Fibroblast of villous mesenchyme (primary cell): ENCODE data around the gene MSH2. TPM values are rescaled to one million over a fixed set of nuclear protein-coding genes. Genes with fewer than 3 reads are reported as not detected.
A peak's percentile ranks its signal among the peaks of the same experiment; 100 is the strongest.
"Not testable (repeated sequence)": the region's sequence is repeated elsewhere in the genome, so short reads cannot be mapped to it uniquely, and the experiment has no call there.

Source experiments
- DNase-seq: peaks from one replicate; pipeline ENCODE4 v3.0.0-alpha.2; 2010; ENCODE audit warnings: low read depth
- H3K4me3 ChIP-seq: 2 replicates; pipeline ENCODE4 v1.5.1; 2011; ENCODE audit warnings: low read depth, mild to moderate bottlenecking, low read length
- CTCF ChIP-seq: IDR thresholded peaks from 2 replicates; pipeline ENCODE4 v1.5.1; 2012; ENCODE audit warnings: low read depth, mild to moderate bottlenecking, low read length; ENCODE audit not compliant: insufficient read depth
- total RNA-seq: library from RNA; depleted of rRNA; stranded (reverse); fragments of >200 nt; gene quantifications from 2 replicates; pipeline ENCODE4 v1.2.3, GENCODE V29; 2012

MSH2 gene
- total RNA-seq, 1 donor, result 22.9 TPM

DNA sequence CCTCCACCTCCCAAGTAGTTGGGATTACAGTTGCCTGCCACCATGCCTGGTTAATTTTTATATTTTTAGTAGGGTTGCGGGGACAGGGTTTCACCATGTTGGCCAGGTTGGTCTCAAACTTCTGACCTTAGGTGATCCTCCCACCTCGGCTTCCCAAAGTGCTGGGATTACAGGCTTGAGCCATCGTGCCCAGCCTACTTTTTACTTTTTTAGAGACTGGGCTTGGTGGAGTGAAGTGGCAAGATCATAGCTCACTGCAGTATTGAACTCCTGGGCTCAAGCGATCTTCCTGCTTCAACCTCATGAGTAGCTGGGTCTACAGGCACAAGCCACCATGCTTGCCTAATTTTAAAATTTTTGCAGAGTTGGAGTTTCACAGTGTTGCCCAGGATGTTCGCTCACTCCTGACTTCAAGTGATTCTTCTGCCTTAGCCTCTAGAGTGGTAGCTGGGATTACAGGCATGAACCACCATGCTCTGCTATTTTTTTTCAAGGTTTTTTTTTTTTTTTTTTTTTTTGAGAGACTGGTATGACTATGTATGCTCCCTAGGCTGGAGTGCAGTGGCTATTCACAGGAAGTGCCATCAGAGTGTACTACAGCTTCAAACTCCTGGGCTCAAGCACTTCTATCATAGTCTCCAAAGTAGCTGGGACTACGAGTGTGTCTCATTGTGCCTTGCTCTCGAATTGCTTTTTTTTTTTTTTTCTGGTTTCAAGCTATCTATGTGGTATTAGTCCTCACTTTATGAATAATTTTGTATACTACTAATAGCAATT is 11.9 kb downstream of the MSH2 start:
- DNase-seq, result no peak
- TF ChIP-seq CTCF, result no peak
- H3K4me3 ChIP-seq, result no peak overlapping the region

GRCh38 chr2:47420214-47420613 is 17.3 kb downstream of the MSH2 start:
- no peak for DNase-seq
- no peak overlapping the region for H3K4me3 ChIP-seq
- TF ChIP-seq CTCF, result no peak

- DNase-seq, H3K4me3 ChIP-seq: not testable (repeated sequence)
These were observed 17.7 kb downstream of the MSH2 start for GRCh38 chr2:47420683-47421082.

DNA sequence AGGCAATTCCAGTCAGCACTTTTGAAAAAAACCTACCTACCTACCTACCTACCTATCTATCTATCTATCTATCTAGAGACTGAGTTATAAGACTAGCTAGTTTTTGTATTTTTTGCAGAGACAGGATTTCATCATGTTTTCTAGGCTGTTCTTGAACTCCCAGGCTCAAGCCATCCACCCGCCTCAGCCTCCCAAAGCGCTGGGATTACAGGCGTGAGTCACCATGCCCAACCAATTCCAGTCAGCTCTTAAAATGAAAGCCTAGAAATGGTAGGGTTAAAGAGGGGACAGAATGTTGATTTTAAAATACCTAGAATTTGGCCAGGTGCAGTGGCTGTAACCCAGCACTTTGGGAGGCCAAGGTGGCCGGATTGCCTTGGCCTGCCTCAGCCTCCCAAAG is 19.1 kb downstream of the MSH2 start:
- H3K4me3 ChIP-seq, result no peak overlapping the region
- TF ChIP-seq CTCF, result no peak
- no peak for DNase-seq

DNA sequence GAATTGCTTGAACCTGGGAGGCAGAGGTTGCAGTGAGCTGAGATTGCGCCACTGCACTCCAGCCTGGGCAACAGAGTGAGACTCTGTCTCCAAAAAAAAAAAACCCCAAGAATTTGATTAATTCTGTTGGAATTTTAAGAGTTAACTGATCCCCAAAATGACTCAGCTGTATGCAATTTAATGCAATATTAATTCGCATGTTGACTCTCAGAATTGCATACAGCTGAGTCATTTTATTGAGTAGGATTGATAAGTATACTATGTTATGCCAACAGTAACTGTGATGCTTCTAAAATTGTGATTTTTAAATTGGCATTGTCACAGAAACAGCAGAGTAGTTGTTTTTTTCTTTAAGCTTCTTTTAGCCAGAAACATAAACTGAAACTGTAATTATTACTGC is 19.6 kb downstream of the MSH2 start:
- DNase-seq, result peak; percentile 19
- H3K4me3 ChIP-seq, result no peak overlapping the region
- TF ChIP-seq CTCF, result no peak

DNA sequence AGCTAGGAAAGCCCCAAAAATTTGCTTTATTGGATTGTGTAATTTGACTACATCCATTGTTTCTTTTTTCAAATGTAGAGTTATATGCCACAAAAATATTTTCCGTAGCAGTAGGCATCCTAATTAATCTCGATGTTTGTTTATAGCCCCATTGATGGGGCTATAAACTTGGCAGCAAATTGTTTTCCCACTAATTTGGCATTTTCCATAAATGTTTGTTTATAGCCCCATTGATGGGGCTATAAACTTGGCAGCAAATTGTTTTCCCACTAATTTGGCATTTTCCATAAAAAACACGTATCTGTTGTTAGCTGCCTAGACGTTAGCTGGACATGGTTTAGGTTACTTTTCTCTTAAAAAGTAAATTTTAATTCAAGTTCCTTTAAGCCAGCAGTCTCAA is 23.8 kb downstream of the MSH2 start:
- no peak for TF ChIP-seq CTCF
- no peak for DNase-seq
- no peak overlapping the region for H3K4me3 ChIP-seq

GRCh38 chr2:47429795-47430194 is 26.8 kb downstream of the MSH2 start:
- H3K4me3 ChIP-seq, result no peak overlapping the region
- no peak for TF ChIP-seq CTCF

GRCh38 chr2:47433006-47433405 is 30.1 kb downstream of the MSH2 start:
- not testable (repeated sequence) for H3K4me3 ChIP-seq, DNase-seq

More at GRCh38 chr2:47429795-47430194, 26.8 kb downstream of the MSH2 start:
- peak; percentile 60 for DNase-seq

DNA sequence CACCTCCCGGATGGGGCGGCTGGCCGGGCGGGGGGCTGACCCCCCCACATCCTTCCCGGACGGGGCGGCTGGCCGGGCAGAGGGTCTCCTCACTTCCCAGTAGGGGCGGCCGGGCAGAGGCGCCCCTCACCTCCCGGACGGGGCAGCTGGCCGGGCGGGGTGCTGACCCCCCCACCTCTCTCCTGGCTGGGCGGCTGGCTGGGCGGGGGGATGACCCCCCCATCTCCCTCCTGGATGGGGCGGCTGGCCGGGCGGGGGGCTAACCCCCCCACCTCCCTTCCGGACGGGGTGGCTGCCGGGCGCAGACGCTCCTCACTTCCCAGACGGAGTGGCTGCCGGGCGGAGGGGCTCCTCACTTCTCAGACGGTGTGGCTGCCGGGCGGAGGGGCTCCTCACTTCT is 30.5 kb downstream of the MSH2 start:
- not testable (repeated sequence) for DNase-seq, H3K4me3 ChIP-seq
